Gastroesophageal sphincter (tissue), 3 donors: ENCODE data around the gene WFIKKN1.

ENCODE experiments used
- CTCF ChIP-seq, 4 experiments: fragments of 200-600 bp in 2 of 4; fragments of 450-650 bp in 2 of 4; sonication (generic) in 1 of 4; IDR thresholded peaks; one replicate each; pipeline ENCODE4 v1.5.1; 2017 to 2019; ENCODE audit warnings: antibody characterized with exemption in 4 of 4, mild to moderate bottlenecking in 2 of 4, moderate library complexity in 2 of 4
- EP300 ChIP-seq: sonication (generic); formaldehyde crosslinking; IDR thresholded peaks from one replicate; pipeline ENCODE4 v1.6.1; 2017; ENCODE audit warnings: antibody characterized with exemption, mild to moderate bottlenecking
- POLR2A ChIP-seq, 2 donors: fragments of 450-650 bp; IDR thresholded peaks; one replicate each; pipeline ENCODE4 v1.6.1; 2017; ENCODE audit warnings: antibody characterized with exemption in 2 of 2, mild to moderate bottlenecking in 2 of 2, moderate library complexity in 1 of 2
- POLR2AphosphoS5 ChIP-seq: sonication (generic); formaldehyde crosslinking; IDR thresholded peaks from one replicate; pipeline ENCODE4 v1.6.1; 2017; ENCODE audit warnings: antibody characterized with exemption

DNA sequence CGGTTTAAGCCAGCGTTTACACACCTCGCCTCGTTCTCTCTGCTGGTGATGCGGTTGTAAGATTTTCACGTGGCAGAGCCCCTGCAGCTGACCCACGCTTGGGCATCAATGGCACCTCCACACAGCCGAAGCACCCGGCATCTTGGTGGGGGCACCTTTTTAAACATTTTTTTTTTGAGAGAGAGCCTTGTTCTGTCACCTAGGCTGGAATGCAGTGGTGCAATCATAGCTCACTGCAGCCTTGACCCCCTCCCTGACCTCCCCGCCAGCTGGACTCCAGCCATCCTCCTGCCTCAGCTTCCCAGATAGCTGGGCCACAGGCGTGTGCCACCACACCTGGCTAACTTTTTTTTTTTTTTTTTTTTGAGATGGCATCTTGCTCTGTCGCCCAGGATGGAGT, 23.2 kb downstream of the WFIKKN1 start:
- TF ChIP-seq CTCF (IDR thresholded peaks at IDR 0.05) (no peak), EP300 (no peak), POLR2AphosphoS5 (no peak), POLR2A (IDR thresholded peaks at IDR 0.05) (no peak)
